SW 1271 (cell line): ENCODE data around the gene NCOA7.

Experiments used
- DNase-seq, 2 experiments: peaks; one replicate each; lab custom pipeline; 2025; lab: John Stamatoyannopoulos, UW

The NCOA7 gene

GRCh38 chr6:125974214-125974866, 183.6 kb downstream of the NCOA7 start:
- peak; percentile 40 to 48 for DNase-seq

- no peak for DNase-seq
These were observed 188.3 kb downstream of the NCOA7 start for GRCh38 chr6:125979101-125979500.
